ENCODE measurements around the gene AOPEP.

DNA sequence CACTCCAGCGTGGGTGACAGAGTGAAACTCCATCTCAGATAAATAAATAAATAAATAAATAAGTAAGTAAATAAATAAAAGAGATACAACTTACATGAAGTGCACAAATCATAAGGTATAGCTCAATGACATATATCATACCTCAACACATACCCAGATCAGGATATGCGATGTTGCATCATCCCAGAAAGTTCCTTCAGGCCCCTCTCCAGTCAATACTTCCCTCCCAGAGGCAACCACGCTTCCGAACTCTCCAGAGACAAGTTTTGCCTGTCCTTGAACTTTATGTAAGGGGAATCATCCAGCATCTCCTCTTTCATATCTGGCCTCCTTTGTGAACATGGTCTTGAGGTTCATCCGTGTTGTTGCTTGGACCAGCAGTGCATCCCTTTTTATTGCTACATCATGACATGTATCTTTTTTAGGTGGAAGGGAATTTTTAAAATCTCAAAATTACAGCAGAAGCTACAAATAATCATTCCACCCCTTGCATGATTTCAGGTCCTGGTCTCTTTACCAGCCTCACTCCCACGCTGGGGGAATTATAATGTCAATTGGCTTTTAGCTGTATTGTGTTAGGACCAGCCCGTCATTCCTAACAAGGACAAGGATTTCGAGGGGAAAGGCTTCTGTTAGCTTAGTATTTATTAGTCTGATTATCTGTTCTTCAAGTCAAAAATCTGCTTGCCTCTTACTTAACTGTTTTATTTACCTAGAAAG, 32.9 kb upstream of the AOPEP start:
- TF ChIP-seq, protein P1, sequence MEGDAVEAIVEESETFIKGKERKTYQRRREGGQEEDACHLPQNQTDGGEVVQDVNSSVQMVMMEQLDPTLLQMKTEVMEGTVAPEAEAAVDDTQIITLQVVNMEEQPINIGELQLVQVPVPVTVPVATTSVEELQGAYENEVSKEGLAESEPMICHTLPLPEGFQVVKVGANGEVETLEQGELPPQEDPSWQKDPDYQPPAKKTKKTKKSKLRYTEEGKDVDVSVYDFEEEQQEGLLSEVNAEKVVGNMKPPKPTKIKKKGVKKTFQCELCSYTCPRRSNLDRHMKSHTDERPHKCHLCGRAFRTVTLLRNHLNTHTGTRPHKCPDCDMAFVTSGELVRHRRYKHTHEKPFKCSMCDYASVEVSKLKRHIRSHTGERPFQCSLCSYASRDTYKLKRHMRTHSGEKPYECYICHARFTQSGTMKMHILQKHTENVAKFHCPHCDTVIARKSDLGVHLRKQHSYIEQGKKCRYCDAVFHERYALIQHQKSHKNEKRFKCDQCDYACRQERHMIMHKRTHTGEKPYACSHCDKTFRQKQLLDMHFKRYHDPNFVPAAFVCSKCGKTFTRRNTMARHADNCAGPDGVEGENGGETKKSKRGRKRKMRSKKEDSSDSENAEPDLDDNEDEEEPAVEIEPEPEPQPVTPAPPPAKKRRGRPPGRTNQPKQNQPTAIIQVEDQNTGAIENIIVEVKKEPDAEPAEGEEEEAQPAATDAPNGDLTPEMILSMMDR (IDR thresholded peaks at IDR 0.05; ENCODE audit: insufficient read depth, low read length, poor library complexity, severe bottlenecking): no peak
- no peak for TF ChIP-seq EZH2phosphoT487 (conservative IDR thresholded peaks at IDR 0.05; ENCODE audit: low read length)

Data from SU-DHL-6 (cell line).